Measurements from ENCODE around the gene CPEB3. TPM values are rescaled to one million over a fixed set of nuclear protein-coding genes. Genes with fewer than 3 reads are reported as not detected.
"Not testable (repeated sequence)": the region's sequence is repeated elsewhere in the genome, so short reads cannot be mapped to it uniquely, and the experiment has no call there.

The CPEB3 gene
- total RNA-seq, 1 donor from 2014 or later, result 1.6 TPM

DNA sequence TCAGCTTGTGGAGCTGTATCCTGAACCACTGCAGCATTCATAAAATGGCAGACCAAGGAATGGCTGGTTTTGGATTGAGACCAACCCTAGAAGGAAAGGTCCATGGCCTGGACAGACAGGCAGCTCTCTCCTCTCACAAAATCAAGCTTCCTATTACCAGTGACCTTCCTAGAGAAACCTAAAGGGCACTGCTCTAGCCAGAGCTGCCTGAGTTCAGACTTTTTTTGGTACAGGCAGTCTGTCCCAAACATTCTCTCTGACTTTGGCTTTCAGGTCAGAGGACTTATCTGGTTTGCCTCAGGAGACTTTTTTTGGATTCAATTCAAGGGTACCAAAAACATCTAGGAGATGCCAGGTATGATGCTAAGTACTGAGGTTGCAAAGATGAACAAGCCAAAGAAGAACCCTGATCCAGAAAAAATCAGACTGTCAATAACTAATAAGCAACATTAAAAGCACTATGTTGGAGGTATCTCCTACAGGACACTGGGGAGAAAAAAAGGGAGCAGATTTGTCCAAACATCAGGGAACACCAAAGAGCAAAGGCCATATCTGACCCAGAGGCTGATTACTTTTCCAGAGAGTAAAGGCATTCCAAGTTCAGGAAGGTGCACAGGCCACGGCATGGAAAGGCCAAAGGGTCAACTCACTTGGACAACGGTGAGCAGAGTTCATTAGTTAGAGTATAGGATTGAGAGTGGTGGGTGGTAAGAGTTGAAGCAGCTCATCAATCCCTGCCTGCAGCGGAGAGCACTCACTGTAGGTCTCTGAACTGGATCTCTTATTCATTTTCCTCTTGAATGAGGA is 169.0 kb downstream of the CPEB3 start:
- no peaks in the 10 kb centered on the region for H3K27me3 Mint-ChIP-seq (ENCODE audit: low read depth)
- H3K36me3 Mint-ChIP-seq (ENCODE audit: low read depth), result no peaks in the 10 kb centered on the region
- TF ChIP-seq, protein P1, sequence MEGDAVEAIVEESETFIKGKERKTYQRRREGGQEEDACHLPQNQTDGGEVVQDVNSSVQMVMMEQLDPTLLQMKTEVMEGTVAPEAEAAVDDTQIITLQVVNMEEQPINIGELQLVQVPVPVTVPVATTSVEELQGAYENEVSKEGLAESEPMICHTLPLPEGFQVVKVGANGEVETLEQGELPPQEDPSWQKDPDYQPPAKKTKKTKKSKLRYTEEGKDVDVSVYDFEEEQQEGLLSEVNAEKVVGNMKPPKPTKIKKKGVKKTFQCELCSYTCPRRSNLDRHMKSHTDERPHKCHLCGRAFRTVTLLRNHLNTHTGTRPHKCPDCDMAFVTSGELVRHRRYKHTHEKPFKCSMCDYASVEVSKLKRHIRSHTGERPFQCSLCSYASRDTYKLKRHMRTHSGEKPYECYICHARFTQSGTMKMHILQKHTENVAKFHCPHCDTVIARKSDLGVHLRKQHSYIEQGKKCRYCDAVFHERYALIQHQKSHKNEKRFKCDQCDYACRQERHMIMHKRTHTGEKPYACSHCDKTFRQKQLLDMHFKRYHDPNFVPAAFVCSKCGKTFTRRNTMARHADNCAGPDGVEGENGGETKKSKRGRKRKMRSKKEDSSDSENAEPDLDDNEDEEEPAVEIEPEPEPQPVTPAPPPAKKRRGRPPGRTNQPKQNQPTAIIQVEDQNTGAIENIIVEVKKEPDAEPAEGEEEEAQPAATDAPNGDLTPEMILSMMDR (conservative IDR thresholded peaks at IDR 0.05), result no peak
- H3K4me3 Mint-ChIP-seq, result no peak overlapping the region
- peaks cover 2% of the 10 kb centered on the region for H3K9me3 Mint-ChIP-seq
- no peak for DNase-seq (ENCODE audit: low read depth, low spot score)
- H3K4me1 Mint-ChIP-seq, result peaks cover 8% of the 10 kb centered on the region
- H3K27ac Mint-ChIP-seq (ENCODE audit: unreplicated experiment), result no peak overlapping the region

DNA sequence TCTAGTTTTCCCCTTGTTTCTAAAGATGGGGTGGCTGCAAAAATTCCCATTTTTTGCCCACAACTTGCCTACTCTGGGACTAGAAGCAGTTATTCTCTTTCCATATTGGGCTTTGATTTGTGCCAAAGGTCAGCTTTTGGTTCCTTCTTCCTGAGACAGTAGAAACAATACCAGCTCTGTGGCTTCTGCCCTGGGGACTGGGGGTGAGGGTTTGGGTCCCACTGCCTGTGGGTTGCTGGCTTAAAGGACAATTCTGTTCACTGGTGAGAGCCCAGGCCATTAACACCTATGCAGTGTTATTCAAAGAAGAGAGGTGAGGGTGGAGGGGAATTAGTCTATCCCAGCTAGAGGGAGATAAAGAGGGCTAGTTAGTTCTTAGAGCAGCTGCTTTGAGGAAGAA is 171.5 kb downstream of the CPEB3 start:
- Mint-ChIP-seq H3K9me3 (peaks cover 2% of the 10 kb centered on the region), H3K4me3 (no peak overlapping the region), H3K4me1 (peaks cover 8% of the 10 kb centered on the region), H3K27me3 (ENCODE audit: low read depth) (no peaks in the 10 kb centered on the region), H3K36me3 (ENCODE audit: low read depth) (no peaks in the 10 kb centered on the region), H3K27ac (ENCODE audit: unreplicated experiment) (no peak overlapping the region)
- no peak for DNase-seq (ENCODE audit: low read depth, low spot score)
- TF ChIP-seq, protein P1 (conservative IDR thresholded peaks at IDR 0.05), result no peak

DNA sequence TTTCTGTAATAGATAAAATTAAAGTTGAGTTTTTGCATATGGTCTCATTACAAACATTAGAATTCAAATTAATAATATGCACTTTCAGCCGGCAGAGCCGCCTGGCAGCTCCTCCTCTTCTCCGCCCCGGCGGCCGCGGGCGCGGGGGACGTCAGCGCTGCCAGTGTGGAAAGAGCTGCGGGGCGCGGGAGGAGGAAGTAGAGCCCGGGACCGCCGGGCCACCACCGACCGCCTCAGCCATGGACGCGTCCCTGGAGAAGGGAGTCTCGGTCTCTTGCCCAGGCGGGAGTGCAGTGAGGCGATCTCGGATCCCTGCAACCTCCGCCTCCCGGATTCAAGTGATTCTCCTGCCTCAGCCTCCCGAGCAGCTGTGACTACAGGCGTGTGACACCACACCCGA is 176.0 kb downstream of the CPEB3 start:
- not testable (repeated sequence) for H3K36me3 Mint-ChIP-seq (ENCODE audit: low read depth); H3K4me1 Mint-ChIP-seq; H3K27me3 Mint-ChIP-seq (ENCODE audit: low read depth); H3K27ac Mint-ChIP-seq (ENCODE audit: unreplicated experiment); H3K9me3 Mint-ChIP-seq; H3K4me3 Mint-ChIP-seq; DNase-seq (ENCODE audit: low read depth, low spot score)

DNA sequence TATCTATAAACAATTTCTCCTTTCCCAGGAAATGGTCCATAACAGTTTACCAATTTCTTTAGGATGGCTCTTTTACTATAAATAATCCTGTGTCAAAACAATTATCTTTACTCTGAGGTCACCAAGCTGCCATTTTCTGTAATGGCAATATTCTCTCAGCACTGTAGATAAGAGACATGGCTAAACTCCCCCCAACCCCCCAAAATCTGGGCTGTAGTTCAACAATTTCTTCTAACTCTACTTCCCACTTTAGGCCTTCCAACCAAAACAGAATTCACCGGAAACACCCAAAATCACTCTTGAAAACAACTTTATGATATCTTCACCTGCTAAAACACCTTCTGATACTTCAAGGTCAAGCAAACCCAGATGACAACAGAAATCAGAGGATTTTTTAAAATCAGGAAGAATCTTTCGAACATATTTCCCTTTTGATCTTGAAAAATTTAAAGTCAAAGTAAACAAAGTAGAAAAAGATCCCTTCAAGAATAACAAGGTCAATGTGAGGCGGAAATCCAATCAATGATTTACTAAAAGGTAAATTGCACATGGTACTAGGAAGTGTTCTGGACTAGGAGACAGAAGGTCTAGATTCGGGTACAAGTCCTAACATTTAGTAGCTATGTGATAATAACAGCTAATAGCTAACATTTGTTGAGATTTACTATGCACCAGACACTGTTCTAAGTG is 176.8 kb downstream of the CPEB3 start:
- H3K4me3 Mint-ChIP-seq, result no peak overlapping the region

DNA sequence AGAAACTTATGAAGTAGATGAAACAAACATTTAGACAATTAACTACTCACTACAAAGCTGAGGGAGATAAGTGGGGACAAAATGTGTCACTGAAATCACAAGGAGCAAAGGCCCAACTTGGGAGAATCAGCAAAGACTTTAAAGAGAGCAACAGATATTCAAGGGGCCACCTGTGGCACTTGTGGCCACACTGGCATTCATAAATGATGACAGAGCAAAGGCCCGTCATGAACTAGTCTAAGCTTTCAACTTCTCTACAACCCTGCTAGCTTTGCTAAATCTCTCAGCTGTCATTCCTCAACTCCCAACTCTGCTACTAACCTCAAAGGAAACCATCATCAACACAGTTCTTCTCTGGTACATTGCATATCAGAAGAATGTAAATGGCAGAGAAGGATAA is 178.4 kb downstream of the CPEB3 start:
- no peak for DNase-seq (ENCODE audit: low read depth, low spot score)
- Mint-ChIP-seq H3K9me3 (no peaks in the 10 kb centered on the region), H3K4me1 (no peaks in the 10 kb centered on the region), H3K27me3 (ENCODE audit: low read depth) (no peaks in the 10 kb centered on the region), H3K36me3 (ENCODE audit: low read depth) (no peaks in the 10 kb centered on the region), H3K27ac (ENCODE audit: unreplicated experiment) (no peak overlapping the region), H3K4me3 (no peak overlapping the region)
- TF ChIP-seq, protein P1 (conservative IDR thresholded peaks at IDR 0.05), result no peak

More for the DNA sequence above, 176.8 kb downstream of the CPEB3 start:
- DNase-seq (ENCODE audit: low read depth, low spot score), result no peak
- Mint-ChIP-seq H3K27ac (ENCODE audit: unreplicated experiment) (no peak overlapping the region), H3K9me3 (no peaks in the 10 kb centered on the region), H3K27me3 (ENCODE audit: low read depth) (no peaks in the 10 kb centered on the region), H3K4me1 (peaks cover 2% of the 10 kb centered on the region), H3K36me3 (ENCODE audit: low read depth) (no peaks in the 10 kb centered on the region)
- TF ChIP-seq, protein P1 (conservative IDR thresholded peaks at IDR 0.05), result no peak

Measured in neural crest cell (in vitro differentiated cells).